ENCODE measurements around the gene ANXA5.
"Not testable (repeated sequence)": the region's sequence is repeated elsewhere in the genome, so short reads cannot be mapped to it uniquely, and the experiment has no call there.

The ANXA5 gene

DNA sequence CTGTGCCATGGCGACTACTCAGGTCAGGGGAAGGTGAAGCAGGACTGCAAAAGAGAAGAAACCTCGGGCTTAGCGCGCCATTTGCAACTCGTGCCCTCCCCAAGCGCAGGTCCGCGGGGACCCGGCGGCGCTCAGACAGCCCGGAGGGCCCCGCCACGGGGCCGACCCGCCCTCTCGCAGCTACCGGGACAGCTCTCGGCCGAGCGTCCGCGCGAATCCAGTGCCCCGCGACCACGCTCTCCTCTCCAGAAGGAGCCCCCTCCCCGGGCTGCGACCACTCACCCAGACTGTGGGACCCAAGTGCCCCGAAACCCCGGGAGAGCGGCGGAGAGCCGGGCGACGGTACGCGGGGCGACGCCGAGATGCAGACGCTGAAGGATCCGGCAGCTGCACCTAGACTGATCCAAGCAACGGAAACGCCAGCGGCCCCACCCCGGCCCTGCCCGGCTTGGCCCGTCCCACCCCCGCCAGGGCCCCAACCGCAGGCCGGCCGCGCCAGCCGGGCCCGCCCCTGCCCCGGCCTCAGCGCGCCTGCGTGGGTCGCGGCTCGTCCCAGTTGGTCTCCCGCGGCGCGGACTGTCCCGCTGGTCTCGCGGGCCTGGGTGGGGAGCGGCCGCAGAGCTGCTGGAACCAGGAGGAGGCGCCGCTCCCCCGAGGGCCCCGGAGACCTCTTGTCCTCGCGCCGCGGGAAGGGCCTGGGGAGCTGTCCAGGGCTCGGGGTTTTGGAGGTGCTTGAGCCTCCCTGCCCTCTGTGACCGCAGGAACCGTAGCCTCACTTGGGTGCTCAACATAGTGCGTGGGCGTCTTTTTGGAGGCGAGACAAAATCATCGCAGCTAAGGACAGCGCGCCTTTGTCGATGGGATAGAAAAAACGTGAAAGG lies at the start of gene ANXA5:
Gene ANXA5, minus strand, starts transcription at position 400 of the 881 bp plus-strand sequence. Its CDS starts 391 bp downstream, at position 9.
- peak; percentile 96 for DNase-seq

DNA sequence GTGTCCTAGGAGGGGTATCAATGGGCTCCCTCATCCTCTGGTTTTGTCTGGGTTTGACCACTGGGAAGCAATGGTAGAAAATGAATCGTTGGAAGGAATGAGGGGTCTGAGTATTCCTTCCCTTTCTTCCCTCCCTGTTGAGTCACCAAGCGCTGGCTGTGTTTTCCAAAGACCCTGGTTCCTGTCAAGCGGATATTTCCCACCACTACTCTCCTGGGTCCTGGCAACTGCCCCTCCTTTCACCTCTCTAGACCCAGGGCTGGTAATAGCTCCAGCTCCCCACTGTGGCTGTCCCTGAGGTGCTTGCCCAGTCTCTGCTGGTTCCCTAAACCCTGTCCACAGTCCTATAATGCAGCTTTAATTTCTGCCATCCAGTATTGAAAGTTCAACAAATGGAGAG lies 46.0 kb upstream of the ANXA5 start:
- DNase-seq, result no peak

DNA sequence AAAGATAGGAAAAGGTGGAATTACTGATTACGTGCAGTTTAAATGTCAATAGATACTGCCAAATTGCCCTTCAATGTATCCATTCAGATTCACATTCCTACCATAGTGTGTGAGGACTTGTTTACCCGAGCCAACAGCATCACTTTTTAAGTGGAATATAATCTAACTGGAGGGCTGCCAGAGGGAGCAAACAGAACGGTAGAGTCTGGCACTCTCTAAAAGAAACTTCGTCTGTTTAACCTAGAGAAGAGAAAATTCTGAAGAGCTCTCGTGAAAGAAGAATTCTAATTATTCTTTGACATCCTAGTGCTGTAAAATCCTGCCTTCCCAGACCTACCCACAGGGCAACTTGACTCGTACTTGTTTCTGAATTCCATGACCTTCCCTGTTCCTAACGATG lies 45.0 kb upstream of the ANXA5 start:
- no peak for DNase-seq

DNA sequence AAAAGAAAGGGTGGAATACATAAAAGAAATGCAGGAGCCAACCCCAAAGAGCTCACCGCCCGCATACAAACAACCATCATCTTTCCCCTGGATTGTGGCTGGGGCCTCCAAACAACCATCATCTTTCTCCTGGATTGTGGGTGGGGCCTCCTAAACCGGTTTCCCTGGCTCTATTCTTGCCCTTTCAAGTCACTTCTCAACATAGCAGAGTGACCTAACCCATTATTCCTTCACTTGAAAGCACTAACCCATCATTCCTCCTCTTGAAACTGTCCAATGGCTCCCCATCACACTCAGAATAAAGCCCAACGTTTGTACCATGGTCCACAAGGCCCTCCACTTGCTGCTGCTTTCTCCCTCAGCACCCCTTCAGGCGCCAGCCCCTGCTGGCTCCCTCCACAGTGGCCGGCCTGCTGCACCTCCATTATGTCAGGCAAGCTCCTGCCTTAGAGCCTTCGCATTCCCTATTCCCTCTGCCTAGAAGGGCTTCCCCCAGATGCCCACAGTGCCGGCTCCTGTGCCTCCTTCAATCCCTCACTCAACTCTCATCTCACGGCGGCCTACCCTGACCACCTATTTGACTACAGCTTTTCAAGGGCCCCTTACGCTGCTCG lies 44.1 kb upstream of the ANXA5 start:
- DNase-seq, result no peak

DNA sequence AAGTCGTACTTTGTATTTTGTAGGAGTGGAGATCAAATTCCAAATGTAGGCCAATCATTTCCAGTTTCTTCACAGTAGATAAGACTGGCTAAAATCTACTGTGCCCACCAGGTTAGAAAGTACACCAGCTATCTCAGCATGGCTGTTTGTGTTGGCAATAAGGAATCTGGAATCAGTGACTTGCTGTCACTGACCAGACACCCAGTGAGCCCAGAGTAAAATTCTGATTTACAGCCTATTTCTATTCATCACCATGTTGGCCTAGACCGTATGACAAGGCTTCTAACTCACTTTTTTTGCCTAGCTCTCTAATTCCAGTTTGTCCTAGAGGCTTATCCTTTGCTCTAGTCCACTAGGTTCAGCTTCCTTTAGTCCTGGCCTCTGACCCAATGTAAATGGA lies 42.8 kb upstream of the ANXA5 start:
- no peak for DNase-seq

DNA sequence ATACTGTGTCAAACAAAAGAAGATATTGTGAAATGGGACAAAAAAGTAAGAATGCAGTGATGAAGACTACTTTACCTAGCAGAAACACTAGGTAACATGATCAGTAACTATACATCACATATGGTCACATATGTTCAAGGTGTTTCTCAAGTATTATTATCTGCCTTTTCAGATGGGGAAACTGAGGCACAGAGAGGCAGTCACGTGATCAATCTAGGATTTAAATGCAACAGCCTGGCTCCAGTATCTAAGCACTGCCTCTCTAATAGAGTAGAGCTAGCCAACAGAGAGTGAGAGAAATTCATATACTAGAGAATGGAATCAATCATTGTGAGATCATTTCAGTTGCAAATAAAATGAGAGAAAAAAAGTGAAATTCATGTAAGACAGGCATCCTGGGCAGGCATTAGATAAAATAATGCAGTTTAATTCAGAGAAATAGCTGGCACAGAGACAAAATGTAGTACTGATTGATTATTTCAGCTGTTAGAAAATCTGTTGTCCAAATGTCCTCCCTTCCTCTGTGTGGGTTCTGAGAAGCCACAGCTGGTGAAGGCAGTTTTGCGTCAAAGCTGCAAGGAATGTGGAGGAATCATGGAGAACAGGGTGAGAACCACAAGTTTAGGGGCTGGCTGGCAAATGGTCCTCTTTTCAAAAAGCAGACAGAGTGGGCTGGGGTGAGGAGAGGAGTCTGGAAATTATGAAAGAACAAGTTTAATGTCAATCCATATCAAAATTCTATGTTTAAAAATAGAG lies 42.2 kb upstream of the ANXA5 start:
- no peak for DNase-seq

DNA sequence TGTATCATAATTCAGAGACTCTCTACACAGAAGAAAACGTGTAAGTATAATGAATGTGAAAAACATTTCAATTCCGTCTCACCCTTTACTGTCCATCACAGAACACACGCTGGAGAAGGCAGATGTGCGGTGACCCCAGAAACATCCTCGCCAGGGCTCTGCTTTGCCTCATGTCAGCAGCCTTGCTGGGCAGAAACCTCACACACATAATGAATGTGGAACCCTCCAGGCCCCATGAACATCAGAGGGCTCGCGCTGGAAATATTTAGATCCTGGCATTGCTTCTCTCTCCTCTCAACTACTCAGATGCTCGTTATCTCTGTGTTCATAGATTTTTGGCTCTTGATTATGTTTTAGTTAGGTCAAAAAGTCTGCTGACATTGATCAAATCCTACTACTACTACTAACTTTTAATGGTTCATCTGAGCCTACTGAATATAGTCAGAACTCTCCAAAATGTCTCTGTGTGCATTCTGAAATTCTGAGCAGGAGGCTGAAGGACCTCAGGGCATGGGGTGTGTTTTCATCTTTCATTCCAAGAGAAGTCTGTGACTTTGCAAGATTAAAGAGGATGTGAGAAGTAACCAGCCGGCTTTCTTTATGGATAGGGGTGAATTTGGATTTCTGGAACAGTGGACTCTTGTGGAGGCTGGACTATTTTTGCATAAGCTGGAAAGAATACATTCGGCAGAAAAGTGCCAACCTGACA lies 41.2 kb upstream of the ANXA5 start:
- DNase-seq, result no peak

DNA sequence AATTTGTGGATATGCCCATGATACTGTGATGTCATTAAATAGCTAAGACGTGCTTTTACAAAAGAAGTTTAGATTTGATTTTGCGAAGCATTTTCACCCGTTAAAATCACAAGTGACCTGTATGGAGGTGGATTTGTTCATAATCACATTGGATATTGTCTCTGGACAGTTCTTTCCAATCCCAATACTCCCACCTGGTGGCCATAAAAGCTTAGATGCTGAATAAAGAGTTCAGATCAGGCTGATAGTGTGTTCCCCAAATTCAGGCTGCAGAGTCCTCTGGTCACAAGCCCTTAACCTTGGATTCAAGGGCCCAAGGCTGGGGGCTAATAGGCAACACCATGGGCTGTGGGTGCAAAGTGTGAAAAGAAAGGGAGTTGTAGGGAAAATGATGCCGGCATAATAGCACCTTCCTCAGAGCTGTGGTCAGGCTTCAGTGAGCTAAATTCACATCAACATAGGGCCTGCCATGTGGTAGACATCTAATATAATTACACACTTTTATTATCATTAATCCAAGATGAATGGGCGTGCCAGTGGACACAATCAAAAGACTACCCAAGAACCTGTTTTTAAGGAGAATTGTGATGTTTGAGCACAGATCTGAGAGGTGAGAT lies 40.1 kb upstream of the ANXA5 start:
- DNase-seq, result peak; percentile 64

DNA sequence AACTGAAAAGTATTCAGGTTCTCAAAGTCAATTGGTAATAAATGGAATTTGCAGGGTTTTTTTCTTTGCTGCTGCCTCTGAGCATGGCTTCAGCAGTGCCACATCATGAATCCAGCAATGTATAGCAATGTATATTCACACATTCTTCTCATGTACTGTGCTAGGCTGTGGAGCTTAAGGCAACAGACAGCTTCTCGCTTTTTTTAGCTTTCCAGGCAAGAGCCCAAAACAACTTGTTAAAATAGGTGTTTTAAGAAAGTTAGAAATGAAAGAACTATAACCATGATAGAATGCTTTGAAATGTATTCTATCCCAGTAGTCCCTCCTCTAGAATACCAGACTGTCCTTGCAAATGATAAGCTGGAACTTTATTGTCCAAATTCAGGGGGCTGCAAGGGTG lies 37.8 kb upstream of the ANXA5 start:
- no peak for DNase-seq

DNA sequence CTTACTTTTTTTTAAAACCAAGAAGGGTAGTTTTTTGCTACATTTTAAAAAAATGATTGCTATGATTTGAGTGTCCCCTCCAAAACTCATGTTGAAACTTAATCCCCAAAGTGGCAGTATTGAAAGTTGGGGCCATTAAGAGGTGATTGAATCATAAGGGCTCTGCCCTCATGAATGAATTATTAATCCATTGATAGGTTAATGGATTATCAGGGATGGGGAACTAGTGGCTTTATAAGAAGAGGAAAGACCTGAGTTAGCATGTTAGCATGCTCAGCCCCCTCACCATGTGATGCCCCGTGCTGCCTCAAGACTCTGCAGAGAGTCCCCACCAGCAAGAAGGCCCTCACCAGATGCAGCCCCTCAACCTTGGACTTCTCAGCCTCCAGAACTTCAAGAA lies 37.2 kb upstream of the ANXA5 start:
- no peak for DNase-seq

DNA sequence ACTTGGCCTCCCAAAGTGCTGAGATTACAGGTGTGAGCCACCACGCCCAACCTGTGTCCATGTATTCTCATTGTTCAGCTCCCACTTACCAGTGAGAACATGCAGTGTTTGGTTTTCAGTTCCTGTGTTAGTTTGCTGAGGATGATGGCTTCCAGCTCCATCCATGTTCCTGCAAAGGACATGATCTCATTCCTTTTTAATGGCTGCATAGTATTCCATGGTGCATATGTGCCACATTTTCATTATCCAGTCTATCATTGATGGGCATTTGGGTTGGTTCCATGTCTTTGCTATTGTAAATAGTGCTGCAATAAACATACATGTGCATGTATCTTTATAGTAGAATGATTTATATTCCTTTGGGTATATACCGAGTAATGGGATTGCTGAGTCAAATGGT lies 33.0 kb upstream of the ANXA5 start:
- DNase-seq, result not testable (repeated sequence)

DNA sequence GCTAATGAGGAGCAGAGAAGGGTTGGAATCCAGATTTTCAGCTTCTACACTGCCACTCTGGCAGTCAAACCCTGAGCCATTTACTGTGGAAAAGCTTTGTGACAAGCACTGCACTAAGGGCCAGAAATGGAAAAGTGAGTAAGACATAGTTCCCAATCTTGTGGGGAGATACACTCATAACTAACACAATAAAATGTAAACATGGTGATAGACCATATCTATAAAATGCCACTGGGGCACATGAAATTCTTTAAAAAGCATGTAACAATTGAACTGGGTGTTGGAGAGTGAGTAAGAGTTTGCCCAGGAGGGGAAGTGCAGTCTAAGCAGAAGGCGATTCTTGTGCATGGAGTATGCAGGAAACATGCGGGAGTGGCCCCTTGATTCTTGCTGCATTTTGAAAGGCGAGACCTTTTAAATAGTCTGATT lies 32.0 kb upstream of the ANXA5 start:
- no peak for DNase-seq

DNA sequence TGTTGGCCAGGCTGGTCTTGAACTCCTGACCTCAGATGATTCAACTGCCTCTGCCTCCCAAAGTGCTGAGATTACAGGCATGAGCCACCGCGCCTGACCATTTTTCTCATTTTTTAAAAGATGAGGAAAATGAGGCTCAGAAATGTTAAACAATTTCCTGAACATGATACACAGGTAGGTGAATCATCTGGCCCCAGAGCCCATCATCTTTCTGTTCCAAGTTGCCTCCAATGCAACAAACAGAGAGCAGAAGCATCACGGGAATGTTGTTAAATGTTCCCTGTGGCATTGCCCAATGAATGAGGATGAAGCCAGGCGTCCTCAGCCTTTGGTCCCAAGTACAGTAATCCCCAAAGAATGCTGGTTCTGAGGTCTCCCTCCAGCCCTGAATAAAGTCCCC lies 31.3 kb upstream of the ANXA5 start:
- no peak for DNase-seq

DNA sequence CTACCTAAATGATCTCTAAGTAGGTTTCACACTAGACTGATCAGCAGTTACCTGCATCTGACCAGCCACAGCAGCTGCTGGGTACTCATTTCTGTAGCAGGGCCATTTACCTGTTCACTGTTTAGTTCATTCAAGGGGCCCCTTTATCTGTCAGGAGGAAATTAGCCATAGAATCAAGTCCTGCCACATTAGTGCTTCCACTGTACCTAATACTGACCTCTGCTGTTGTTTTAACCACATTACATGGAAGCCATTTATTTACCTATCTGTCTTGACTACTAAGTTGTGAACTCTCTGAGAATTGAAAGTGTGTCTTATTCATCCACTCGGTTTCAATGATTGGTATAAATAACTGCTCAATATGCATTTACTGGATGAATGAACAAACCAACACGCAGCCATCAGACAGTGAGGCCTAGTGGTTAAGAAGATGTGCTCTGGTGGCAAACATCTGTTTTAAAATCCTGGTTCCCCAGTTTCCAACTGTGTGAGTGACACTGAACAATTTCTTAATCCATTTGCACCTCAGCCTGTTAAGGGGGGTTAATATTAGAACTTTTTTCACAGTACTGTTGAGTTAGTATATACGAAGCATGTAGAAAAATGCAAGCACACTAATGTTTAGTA lies 30.0 kb upstream of the ANXA5 start:
- DNase-seq, result peak; percentile 72

DNA sequence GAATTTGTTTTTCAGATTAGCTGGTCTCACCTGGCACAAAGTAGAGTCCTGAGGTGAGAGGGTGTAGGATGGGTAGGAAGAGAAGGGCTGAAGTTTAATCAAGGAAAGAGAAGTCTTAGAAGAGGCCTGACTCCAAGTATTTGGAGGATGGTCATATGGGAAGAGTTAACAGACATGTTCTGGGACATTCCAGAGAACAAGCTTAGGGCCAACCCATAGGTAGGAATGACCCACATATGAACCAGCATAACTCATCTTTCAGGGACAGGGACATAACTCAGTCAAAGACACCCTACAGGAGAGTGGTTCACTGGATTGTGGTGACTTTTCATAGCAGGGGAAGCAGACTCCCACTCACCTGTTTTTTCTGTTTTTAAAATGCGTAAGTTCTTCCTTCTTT lies 27.9 kb upstream of the ANXA5 start:
- DNase-seq, result no peak

DNA sequence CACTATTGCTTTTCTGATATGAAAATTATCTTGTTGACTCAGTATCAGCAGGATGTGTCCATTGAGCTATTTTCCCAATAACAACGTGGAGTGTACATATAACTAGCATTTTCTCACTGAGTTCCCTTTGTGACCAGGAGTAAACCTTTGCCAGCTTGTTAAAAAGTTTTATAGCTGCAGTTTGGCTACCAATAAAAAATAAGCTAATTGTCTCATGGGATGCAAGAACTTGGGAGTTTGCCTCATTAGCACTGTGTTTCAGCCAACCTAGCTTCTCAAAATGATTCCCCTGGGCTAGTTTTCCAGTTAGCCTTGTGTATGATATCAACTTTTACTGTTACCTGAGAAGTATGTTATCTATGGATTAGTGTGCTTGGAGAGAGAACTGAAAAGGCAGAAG lies 24.9 kb upstream of the ANXA5 start:
- no peak for DNase-seq

DNA sequence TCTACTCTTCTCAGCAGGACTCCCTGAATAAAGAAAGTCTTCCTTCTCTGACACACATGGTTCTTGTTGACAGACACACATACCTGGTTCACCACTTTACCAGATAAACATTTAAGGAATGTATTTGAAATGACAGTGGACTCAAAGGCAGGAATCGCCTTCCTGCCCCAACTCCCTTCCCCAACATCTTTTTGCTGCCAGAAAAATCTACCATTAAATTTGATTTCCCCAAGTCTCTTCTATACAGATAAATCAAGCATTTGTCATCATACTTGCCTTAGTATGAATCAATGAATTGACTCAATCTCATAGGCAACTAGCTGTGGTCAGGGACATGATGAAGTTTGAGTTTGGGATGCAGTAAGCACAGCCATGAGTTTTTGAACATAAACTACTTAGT lies 23.3 kb upstream of the ANXA5 start:
- DNase-seq, result no peak

DNA sequence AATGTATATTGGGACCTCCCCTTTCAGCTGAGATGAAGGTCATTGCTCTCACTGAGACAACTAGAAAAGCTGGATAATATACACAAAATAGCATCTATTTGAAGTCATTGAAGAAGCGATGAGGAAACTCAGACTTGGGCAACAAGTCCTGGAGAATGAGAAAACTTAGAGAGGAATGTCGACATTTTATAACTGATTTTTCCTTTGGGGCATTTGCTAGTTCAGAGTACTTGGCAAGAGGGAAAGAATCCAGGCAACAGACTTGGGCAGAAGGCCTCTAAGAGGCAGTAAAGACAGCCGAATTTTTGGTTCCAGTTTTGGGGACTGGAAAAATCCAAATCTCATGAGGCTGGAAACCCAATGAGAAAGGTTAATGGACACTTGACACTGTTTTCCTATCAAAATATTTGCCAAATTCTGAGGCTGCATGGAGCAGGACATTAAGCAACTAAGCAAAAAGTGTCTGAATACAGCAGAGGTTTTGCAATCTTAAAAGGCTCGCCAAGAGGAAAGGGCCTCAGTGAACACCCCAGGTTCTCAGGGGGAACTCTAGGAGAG lies 21.0 kb upstream of the ANXA5 start:
- no peak for DNase-seq

DNA sequence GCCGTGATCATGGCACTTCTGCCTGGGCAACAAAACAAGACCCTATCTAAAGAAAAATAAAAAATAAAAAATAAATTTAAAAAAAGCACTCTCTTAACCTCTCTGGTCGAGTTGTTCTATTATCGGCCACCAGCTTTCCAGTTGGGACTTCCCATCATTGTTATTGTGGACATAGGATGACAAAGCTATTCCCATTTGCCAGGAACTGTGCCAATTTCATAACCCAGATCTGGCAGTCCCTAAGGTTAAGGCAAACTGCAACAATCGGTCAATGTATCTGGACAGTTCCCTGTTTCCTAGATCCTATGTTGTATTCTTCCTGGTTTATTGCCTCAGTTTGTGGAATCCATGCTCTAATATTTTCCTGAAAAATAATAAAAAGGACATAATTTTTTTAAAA lies 17.8 kb upstream of the ANXA5 start:
- DNase-seq, result no peak

DNA sequence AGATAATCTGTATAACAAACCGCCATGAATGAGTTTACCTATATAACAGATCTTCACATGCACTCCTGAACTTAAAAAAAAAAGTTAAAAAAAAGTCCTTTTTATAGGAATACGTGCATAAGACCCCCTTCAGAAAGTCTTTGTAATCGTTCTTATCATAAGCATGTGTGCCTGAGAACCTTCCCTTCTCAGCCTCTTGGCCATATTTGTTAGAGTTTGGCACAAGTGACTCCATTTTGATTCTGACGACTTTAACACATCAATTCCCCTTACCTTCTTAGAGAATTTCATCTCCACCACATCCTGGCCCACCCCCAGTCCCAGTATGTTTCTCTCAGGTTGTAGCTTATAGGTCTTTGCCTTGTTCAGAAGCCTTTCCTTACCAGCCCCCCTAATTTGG lies 16.0 kb upstream of the ANXA5 start:
- DNase-seq, result no peak

DNA sequence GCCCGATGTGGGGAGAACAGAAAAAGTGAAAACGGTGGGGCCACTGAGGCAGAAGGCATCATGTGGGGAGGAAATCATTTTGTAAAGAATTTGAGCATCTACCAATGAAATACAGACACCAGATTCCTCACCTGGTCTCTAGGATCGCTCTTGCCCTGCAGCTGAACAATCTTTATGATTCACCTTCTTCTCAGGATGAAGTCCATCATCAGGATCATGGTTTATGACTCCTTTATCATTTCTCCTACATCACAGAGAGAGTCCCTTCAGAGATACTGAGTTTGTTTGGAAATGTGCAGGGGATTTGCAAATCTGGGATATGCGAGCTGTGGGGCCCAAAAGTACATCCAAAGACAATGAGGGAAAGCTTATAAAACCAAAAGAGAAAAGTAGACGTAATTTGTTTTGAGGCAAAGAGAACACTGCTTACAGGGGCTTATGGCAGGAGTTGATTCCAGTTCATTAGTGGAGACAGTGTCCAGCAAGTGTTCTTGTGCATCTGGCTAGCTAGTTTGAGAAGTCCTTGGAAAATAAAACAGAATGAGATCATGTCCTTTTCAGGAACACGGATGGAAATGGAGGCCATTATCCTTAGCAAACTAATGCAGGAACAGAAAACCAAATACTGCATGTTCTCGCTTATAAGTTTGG lies 15.3 kb upstream of the ANXA5 start:
- DNase-seq, result no peak

Data from inflammatory macrophage treated with lipopolysaccharide for 4 hours (primary cell).